ENCODE data around the gene VWA3A.
A peak's percentile ranks its signal among the peaks of the same experiment; 100 is the strongest.
"Not testable (repeated sequence)": the region's sequence is repeated elsewhere in the genome, so short reads cannot be mapped to it uniquely, and the experiment has no call there.

Gene VWA3A

DNA sequence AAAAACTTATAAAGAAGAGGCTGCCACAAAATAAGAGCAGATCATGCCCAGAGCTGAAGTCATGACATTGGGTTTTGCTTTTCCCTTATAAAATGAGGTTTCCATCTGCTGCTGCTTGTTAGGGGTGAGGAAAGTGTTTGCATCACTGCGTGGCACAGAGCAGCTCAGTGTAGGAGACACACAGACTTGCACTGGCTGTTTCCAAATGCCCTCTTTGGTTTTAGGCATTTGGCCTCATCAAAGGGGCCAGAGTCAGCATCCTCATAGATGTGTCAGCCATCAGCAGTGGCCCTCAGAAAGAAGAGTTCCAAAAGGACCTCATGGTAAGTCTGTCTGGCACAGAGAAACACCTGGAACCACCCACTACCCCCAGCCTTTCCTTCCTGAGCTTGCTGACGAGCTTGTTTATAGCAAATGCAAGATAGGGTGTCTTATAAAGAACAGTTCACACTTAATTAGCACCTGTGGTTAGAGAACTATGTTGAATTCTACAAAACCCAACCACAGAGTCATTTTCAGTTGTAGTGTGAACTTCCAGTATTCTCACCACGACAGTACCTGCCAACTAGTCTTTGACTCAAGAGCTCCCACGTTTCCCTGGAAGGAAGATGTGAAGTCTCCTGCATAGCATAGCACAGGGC, 17.0 kb downstream of the VWA3A start:
- TF ChIP-seq, protein P1, sequence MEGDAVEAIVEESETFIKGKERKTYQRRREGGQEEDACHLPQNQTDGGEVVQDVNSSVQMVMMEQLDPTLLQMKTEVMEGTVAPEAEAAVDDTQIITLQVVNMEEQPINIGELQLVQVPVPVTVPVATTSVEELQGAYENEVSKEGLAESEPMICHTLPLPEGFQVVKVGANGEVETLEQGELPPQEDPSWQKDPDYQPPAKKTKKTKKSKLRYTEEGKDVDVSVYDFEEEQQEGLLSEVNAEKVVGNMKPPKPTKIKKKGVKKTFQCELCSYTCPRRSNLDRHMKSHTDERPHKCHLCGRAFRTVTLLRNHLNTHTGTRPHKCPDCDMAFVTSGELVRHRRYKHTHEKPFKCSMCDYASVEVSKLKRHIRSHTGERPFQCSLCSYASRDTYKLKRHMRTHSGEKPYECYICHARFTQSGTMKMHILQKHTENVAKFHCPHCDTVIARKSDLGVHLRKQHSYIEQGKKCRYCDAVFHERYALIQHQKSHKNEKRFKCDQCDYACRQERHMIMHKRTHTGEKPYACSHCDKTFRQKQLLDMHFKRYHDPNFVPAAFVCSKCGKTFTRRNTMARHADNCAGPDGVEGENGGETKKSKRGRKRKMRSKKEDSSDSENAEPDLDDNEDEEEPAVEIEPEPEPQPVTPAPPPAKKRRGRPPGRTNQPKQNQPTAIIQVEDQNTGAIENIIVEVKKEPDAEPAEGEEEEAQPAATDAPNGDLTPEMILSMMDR (conservative IDR thresholded peaks at IDR 0.05; ENCODE audit: low read depth, low read length): no peak
- no peak overlapping the region for H3K4me3 ChIP-seq (ENCODE audit: low read depth, low read length)
- DNase-seq (ENCODE audit: low read depth): no peak

DNA sequence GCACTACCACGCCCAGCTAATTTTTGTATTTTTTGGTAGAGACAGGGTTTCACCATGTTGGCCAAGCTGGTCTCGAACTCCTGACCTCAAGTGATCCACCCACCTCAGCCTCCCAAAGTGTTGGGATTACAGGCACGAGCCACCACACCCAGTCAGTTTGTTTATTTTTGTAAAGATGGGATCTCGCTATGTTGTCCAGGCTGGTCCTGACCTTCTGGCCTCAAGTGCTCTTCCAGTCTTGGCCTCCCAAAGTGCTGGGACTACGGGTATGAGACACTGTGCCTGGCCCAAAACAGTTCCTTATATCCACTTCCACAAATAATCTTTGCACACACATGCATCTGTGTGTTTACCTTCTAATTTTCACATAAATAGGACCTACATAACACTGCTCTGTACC, 19.3 kb downstream of the VWA3A start:
- DNase-seq (ENCODE audit: low read depth); H3K4me3 ChIP-seq (ENCODE audit: low read depth, low read length): not testable (repeated sequence)

DNA sequence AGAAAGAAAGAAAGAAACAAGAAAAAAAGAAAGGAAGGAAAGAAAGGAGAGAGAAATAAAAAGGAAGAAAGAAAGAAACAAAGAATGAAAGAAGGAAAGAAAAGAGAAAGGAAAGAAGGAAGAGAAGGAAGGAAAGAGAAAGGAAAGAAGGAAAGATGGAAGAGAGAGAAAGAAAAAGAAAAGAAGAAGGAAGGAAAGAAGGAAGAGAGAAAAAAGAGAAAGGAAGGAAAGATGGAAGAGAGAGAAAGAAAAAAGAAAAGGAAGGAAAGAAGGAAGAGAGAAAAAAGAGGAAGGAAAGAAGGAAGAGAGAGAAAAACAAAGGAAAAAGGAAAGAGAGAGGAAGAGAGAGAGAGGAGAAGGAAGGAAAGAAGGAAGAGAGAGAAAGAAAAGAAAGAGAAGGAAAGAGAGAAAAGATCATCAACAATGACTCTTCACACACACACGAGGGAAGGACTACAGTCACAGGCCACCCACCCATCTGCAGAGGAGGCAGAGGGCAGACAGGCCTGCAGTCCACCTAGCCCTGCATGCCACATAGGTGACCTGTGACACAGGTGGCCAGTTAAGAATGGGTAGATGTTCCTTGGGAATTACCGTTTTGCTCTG, 23.9 kb downstream of the VWA3A start:
- no peak overlapping the region for H3K4me3 ChIP-seq (ENCODE audit: low read depth, low read length)
- TF ChIP-seq, protein P1 (conservative IDR thresholded peaks at IDR 0.05; ENCODE audit: low read depth, low read length): no peak
- DNase-seq (ENCODE audit: low read depth): no peak

DNA sequence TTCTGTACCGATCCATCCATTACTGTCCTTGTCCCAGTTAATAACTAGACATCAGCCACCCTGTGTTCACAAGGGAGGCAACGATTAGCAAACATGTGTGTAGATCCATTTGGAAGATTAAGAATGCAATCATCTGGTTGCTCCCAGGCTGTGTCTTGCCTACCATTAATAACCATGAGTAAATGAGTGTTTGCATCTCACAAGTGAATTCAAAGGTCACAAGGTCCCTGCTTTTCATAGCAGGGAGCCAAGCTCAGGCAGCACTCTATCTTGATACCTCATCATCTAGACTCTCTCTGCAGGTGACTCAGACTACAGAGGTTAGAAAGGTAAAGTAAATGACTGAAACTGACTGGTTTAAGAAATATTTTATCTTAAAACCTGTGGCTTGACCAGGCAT, 25.3 kb downstream of the VWA3A start:
- no peak overlapping the region for H3K4me3 ChIP-seq (ENCODE audit: low read depth, low read length)
- TF ChIP-seq, protein P1 (conservative IDR thresholded peaks at IDR 0.05; ENCODE audit: low read depth, low read length): no peak

DNA sequence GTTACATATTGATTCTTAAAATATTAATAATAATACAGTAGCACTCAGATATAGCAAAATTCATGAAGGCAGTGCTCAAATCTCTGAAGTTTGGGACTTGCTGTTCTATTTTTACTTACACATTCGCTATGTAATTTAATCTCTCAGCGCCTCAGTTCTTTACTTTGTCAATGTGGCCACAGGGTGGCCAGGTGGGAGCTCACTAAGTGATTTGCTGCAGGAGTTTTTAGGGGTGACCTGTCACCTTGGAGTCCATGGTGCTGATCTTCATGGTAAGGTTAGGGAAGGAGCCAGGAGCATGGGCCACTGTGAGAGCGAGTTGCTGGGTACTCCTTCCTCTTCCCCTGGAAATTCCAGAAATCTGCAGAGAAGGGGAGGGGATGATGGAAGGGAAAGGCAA, 28.1 kb downstream of the VWA3A start:
- no peak for DNase-seq (ENCODE audit: low read depth)
- TF ChIP-seq, protein P1 (conservative IDR thresholded peaks at IDR 0.05; ENCODE audit: low read depth, low read length): no peak

More for the DNA sequence above, 25.3 kb downstream of the VWA3A start:
- no peak for DNase-seq (ENCODE audit: low read depth)

DNA sequence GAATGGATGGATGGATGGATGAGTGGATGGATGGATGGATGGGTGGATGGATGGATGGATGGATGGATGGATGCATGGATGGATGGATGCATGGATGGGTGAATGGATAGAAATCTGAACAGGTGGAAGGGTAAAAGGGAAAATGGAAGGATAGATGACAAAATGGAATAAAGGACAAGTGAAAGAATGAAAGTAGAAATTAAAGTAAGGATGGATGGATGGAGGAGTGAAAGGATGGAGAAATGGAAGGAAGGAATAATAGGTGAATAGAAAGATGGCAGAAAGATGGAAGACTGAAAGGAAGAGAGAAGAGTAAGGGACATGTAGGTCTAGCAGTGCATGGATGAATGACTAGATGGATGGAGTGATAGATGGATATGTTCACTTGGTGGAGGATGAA, 29.9 kb downstream of the VWA3A start:
- TF ChIP-seq, protein P1 (conservative IDR thresholded peaks at IDR 0.05; ENCODE audit: low read depth, low read length): no peak
- no peak for DNase-seq (ENCODE audit: low read depth)
- H3K4me3 ChIP-seq (ENCODE audit: low read depth, low read length): no peak overlapping the region

More for the DNA sequence above, 28.1 kb downstream of the VWA3A start:
- no peak overlapping the region for H3K4me3 ChIP-seq (ENCODE audit: low read depth, low read length)

DNA sequence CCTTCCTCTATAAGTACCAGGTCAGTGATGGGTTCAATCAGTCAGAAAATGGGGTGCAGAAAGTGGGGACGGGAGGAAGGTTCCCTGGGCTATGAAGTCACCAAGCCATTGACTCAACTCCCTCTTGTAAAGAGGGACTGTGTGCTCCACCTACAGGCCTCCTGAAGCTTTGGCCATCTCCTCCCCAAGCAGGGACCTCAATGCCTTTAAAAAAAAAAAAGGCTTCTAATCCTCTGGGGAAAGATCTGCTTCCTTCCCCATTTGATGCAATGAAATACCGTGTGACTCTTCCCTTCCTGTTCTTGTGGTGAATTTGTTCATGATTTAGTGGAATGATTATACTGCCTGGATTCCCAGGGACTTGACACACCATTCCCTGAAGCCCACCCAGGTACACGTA, 30.8 kb downstream of the VWA3A start:
- DNase-seq (ENCODE audit: low read depth): peak; percentile 5
- TF ChIP-seq, protein P1 (conservative IDR thresholded peaks at IDR 0.05; ENCODE audit: low read depth, low read length): no peak
- H3K4me3 ChIP-seq (ENCODE audit: low read depth, low read length): no peak overlapping the region
